ENCODE measurements around the gene PDE6G.

The PDE6G gene

DNA sequence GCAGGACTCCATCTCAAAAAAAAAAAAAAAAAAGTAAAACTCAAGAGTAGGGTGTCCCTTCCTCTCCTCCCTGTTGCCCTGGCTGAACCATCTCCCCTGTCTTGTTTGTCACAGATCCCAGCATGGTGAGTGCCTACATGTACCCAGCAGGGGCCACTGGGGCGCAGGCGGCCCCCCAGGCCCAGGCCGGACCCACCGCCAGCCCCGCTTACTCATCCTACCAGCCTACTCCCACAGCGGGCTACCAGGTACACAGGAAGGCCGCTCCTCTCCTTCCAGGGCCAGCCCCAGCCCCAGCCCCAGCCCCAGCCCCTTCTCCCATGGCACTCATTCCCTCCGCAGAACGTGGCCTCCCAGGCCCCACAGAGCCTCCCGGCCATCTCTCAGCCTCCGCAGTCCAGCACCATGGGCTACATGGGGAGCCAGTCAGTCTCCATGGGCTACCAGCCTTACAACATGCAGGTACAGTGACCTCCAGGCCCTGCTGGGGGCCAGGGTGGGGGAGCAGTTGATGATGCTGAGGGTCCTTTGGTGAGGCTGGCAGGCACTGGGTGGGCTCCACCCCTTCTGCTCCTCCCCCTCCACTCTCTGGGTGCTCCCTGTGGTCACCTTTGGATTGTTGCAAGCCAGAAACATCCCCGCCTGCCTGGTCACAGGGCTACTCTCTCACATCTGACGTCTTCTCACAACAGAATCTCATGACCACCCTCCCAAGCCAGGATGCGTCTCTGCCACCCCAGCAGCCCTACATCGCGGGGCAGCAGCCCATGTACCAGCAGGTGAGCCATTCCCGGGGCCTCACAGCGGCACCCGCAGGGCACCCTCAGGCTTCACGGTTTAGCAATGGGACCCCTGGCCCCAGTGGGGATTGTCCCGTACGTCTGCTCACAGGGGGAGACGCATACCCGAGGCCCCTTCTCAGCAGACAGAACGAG is 44.3 kb upstream of the PDE6G start:
- no peak overlapping the region for H3K4me3 ChIP-seq (ENCODE audit: low read depth, low read length)
- TF ChIP-seq, protein P1, sequence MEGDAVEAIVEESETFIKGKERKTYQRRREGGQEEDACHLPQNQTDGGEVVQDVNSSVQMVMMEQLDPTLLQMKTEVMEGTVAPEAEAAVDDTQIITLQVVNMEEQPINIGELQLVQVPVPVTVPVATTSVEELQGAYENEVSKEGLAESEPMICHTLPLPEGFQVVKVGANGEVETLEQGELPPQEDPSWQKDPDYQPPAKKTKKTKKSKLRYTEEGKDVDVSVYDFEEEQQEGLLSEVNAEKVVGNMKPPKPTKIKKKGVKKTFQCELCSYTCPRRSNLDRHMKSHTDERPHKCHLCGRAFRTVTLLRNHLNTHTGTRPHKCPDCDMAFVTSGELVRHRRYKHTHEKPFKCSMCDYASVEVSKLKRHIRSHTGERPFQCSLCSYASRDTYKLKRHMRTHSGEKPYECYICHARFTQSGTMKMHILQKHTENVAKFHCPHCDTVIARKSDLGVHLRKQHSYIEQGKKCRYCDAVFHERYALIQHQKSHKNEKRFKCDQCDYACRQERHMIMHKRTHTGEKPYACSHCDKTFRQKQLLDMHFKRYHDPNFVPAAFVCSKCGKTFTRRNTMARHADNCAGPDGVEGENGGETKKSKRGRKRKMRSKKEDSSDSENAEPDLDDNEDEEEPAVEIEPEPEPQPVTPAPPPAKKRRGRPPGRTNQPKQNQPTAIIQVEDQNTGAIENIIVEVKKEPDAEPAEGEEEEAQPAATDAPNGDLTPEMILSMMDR (IDR thresholded peaks at IDR 0.05; ENCODE audit: borderline replicate concordance, insufficient read depth, low read depth, low read length) = no peak

DNA sequence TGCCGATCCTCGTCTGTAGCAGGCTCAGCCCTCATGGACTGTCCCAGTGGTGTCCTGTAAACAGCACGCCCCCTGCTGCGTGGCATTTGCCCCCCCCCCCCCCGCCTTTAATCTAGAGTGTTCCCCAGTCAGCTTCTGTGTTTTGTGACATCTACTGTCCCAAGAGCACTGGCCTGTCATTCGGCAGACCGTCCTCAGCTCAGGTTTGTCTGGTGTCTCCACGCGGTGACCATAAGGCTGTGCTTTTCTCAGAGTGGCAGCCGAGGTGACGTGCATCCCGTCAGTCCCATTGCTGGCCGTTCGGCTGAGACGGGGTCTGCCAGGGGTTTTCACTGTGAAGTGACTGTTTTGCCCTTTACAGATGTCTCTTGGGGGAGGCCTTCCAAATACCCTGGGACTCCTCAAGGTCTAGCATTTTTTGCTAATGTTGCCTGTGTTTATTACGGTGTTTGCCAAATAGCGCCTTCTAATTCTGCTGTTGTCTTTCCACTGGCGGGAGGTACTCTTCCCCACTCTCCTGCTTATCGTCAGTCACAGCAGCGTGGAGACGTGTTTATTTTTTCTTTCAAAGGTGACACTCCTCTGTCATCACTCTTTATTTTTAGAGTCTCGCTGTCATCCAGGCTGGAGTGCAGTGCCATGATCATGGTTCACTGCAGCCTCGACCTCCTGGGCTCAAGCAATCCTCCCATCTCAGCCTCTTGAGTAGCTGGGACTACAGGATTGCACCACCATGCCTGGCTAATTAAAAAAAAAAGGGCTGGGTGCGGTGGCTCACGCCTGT is 41.1 kb upstream of the PDE6G start:
- no peak overlapping the region for H3K4me3 ChIP-seq (ENCODE audit: low read depth, low read length)
- TF ChIP-seq, protein P1 (IDR thresholded peaks at IDR 0.05; ENCODE audit: borderline replicate concordance, insufficient read depth, low read depth, low read length) = no peak

DNA sequence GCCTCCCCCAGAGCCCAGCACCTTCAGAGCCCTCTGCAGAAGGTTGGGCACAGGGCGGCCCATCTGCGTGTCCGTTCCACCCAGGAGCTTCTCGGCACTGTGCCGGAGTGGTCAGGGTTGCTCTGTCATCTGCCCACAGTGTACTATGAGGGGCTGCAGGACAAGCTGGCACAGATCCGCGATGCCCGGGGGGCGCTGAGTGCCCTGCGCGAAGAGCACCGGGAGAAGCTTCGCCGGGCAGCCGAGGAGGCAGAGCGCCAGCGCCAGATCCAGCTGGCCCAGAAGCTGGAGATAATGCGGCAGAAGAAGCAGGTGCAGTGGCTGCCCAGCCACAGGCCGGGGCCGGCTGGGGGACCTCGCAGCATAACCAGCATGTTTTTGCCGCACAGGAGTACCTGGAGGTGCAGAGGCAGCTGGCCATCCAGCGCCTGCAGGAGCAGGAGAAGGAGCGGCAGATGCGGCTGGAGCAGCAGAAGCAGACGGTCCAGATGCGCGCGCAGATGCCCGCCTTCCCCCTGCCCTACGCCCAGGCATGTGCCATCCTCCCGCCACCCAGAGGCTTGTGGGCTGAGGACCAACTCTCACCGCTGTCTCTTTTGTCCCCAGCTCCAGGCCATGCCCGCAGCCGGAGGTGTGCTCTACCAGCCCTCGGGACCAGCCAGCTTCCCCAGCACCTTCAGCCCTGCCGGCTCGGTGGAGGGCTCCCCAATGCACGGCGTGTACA is 40.0 kb upstream of the PDE6G start:
- TF ChIP-seq, protein P1 (IDR thresholded peaks at IDR 0.05; ENCODE audit: borderline replicate concordance, insufficient read depth, low read depth, low read length) = no peak
- H3K4me3 ChIP-seq (ENCODE audit: low read depth, low read length) = no peak overlapping the region

DNA sequence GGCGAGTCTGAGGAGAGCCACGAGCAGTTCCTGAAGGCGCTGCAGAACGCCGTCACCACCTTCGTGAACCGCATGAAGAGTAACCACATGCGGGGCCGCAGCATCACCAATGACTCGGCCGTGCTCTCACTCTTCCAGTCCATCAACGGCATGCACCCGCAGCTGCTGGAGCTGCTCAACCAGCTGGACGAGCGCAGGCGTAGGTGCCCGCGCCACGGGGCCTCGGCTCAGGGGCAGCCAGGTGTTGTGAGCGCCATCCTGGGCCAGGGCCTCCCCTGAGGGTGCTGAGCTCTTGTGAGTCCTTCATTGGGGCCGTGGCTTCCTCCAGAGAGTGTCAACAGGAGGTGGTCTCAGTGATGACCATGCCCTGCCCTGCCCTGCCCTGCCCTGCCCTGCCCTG is 39.5 kb upstream of the PDE6G start:
- TF ChIP-seq, protein P1 (IDR thresholded peaks at IDR 0.05; ENCODE audit: borderline replicate concordance, insufficient read depth, low read depth, low read length) = no peak

DNA sequence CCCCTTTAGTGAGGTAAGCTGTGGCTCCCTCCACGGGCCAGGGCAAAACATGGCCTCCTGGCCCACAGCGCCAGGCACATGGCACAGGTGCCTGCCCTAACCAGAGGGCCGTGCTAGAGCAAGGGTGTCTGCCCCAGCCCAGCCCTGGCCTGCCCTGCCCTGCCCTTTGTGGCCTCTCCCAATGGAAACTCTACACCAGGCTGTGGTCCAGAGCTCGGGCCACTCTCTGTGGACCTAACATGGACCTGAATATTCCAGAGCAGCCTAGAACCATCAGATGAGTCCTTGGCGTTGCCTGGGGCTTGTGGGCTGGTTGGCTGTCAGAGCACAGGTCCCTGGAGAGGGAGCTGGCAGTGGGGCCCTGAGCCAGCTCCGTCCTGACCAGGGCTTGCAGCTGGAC is 38.9 kb upstream of the PDE6G start:
- TF ChIP-seq, protein P1 (IDR thresholded peaks at IDR 0.05; ENCODE audit: borderline replicate concordance, insufficient read depth, low read depth, low read length) = no peak
- H3K4me3 ChIP-seq (ENCODE audit: low read depth, low read length) = no peak overlapping the region

More for the DNA sequence above, 39.5 kb upstream of the PDE6G start:
- no peak overlapping the region for H3K4me3 ChIP-seq (ENCODE audit: low read depth, low read length)

DNA sequence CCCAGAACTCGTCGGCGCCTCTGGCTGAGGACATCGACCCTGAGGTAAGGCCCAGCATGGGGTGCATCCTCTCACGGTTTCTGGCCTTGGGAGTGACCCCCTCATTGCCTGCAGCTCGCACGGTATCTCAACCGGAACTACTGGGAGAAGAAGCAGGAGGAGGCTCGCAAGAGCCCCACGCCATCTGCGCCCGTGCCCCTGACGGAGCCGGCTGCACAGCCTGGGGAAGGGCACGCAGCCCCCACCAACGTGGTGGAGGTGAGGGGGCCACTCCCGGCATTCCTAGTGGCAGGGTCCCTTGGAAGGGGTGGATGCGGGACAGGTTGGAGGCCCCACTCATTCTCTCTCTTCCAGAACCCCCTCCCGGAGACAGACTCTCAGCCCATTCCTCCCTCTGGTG is 38.5 kb upstream of the PDE6G start:
- TF ChIP-seq, protein P1 (IDR thresholded peaks at IDR 0.05; ENCODE audit: borderline replicate concordance, insufficient read depth, low read depth, low read length) = no peak
- no peak overlapping the region for H3K4me3 ChIP-seq (ENCODE audit: low read depth, low read length)

Measured in GM12875 (cell line).